ENCODE measurements around the gene HNRNPUL2.

DNA sequence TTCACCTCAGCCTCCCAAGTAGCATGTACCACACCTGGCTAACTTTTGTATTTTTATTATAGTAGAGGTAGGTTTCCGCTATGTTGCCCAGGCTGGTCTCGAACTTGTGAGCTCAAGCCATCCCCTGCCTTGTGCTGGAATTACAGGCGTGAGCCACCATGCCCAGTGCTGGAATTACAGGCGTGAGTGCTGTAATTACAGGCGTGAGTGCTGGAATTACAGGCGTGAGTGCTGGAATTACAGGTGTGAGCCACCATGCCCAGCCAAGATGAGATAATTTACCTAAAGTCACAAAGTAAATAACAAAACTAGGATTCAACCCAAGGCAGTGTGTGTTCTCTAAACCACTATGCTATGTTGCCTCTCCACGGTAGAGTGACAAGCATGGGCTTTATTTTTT, 44.7 kb downstream of the HNRNPUL2 start:
- TF ChIP-seq CTCF (IDR thresholded peaks at IDR 0.05) (no peak), ZFX (IDR thresholded peaks at IDR 0.05; ENCODE audit: borderline replicate concordance) (no peak)
